AG04449 (cell line): ENCODE measurements around the gene AJAP1.

ENCODE experiments used
- CTCF ChIA-PET: fragments of 350-600 bp; formaldehyde crosslinking; extraction: SDS; loops from one replicate; lab custom pipeline; 2021; ENCODE audit warnings: antibody characterized with exemption; lab: Yijun Ruan, JAX
- POLR2A ChIA-PET: fragments of 400-600, 350-600 bp; formaldehyde crosslinking; extraction: SDS; loops from one replicate; lab custom pipeline; 2020; ENCODE audit warnings: antibody characterized with exemption, inconsistent platforms; lab: Yijun Ruan, JAX
- DNase-seq: peaks from one replicate; pipeline ENCODE4 v3.0.0-alpha.2; 2010; ENCODE audit warnings: low read depth, low spot score
- H3K4me3 ChIP-seq: 2 replicates; pipeline ENCODE4 v1.5.1; 2011; ENCODE audit warnings: low read depth, mild to moderate bottlenecking, control low read depth, low read length
- TF ChIP-seq, protein P1 (sequence below): IDR thresholded peaks from one replicate; pipeline ENCODE4 v1.5.1; 2011; ENCODE audit warnings: mild to moderate bottlenecking, moderate library complexity, low read length, control low read depth, inconsistent platforms; ENCODE audit not compliant: insufficient read depth; ENCODE audit errors: missing control alignments

The AJAP1 gene

DNA sequence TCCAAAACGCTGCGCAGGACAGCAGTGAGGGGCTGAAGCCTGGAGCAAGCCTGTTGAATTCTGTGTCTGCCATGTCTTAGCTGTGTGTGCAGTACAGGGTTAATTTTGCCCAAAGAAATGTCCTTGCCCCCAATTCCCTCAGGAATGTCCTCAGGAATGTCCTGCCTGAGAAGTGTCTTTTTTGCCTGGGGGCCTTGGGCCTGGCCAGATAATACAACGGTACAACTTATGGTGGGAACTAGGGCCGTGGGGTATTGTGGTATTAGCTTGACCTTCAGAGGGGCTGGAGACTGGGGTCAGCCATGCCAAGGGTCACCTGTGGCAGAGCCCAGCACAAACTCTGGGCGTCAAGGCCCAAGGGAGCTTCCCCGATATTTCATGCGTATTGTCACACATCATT is 107.7 kb downstream of the AJAP1 start:
- POLR2A ChIA-PET, result no interaction called here
- H3K4me3 ChIP-seq, result no peak overlapping the region
- DNase-seq, result no peak
- CTCF ChIA-PET, result no interaction called here
- TF ChIP-seq, protein P1, sequence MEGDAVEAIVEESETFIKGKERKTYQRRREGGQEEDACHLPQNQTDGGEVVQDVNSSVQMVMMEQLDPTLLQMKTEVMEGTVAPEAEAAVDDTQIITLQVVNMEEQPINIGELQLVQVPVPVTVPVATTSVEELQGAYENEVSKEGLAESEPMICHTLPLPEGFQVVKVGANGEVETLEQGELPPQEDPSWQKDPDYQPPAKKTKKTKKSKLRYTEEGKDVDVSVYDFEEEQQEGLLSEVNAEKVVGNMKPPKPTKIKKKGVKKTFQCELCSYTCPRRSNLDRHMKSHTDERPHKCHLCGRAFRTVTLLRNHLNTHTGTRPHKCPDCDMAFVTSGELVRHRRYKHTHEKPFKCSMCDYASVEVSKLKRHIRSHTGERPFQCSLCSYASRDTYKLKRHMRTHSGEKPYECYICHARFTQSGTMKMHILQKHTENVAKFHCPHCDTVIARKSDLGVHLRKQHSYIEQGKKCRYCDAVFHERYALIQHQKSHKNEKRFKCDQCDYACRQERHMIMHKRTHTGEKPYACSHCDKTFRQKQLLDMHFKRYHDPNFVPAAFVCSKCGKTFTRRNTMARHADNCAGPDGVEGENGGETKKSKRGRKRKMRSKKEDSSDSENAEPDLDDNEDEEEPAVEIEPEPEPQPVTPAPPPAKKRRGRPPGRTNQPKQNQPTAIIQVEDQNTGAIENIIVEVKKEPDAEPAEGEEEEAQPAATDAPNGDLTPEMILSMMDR, result no peak

DNA sequence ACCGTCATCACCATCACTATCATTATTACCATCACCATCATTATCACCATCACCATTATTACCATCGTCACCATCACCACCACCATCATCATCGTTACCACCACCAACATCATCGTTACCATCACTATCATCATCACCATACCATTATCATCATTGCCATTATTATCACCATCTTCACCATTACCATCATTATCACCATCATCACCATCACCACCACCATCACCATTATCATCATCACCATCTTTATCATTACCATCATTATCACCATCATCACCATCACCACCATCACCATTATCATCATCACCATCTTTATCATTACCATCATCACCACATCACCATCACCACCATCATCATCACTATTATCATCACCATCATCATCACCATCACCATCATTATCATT is 112.9 kb downstream of the AJAP1 start:
- ChIA-PET POLR2A (no interaction called here), CTCF (no interaction called here)
- DNase-seq, result no peak
- TF ChIP-seq, protein P1, result no peak
- no peak overlapping the region for H3K4me3 ChIP-seq

DNA sequence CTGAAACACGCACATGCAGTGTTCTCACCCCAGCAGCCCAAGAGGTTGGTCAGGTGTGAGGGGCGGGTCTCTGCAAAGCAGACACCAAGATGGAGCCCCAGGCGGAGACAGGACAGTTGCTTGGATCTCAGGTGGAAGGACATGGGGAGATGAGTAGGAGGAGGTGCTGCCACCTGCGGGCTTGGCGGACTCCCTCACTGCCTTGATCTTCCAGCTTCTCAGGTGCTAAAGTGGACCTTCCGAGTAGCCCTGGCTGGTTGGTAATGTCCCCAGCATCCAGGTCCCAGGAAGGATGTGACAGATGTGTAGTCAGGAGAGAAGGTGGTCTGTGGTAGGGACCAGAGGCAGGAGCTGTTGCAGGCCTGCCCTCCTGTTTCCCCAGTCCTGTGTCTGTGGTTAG is 114.1 kb downstream of the AJAP1 start:
- DNase-seq, result no peak
- TF ChIP-seq, protein P1, result no peak
- no peak overlapping the region for H3K4me3 ChIP-seq
- CTCF ChIA-PET, result no interaction called here
- POLR2A ChIA-PET, result no interaction called here

DNA sequence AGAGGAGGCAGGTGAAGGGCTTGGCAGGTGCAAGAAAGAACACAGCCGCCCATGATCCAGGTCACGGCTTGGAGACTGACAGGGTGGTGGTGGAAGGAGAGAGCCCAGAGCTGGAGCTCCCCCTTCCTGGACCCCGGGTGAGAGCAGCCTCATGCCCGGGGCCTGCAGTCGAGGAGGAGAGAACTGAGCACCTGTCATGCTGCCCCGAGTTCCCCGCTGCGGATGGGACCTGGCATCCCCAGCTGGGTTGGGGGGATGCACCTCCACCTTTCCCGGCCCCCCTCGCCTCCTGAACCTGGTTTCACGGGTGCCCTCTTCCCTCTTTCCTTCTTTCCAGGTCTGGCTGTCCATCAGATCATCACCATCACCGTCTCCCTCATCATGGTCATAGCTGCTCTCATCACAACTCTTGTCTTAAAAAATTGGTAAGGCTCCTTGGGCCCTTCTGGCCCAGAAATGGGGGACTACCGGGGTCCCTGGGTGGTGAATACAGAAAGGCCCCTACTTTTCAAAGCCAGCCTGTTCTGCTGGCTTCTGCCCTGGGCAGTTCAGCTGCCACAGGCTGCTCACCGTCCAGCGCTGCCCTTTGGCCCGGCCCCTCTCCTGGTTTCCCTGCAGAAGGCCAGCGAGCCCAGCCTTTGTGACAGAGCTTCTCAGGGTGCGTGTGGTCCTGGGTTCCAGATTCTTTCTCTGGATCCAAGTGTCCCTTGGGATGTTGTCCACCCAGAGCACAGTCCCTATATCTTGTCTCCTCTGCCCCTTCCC is 115.3 kb downstream of the AJAP1 start:
- TF ChIP-seq, protein P1, result no peak
- no peak overlapping the region for H3K4me3 ChIP-seq
- ChIA-PET POLR2A (no interaction called here), CTCF (no interaction called here)
- DNase-seq, result no peak

DNA sequence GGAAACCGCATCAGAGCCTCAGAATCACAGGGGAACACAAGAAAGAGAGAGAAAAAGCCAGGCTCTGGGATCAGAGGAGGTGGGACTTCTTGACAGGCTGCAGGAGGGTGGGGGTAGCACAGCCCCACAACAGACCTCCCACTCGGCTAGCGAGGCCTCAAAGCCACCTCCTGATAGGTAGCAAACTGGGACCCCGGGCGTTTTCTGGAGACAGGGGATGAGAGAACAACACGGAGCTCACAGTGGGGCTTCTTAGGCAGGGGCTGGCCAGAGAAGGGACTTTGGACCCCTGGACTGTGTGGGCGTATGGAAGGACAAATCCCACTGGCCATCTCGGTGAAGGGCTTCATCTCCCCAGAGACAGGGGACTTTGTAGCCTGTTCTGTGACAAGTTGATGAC is 116.3 kb downstream of the AJAP1 start:
- POLR2A ChIA-PET, result no interaction called here
- CTCF ChIA-PET, result no interaction called here
- H3K4me3 ChIP-seq, result no peak overlapping the region
- DNase-seq, result no peak
- TF ChIP-seq, protein P1, result no peak

DNA sequence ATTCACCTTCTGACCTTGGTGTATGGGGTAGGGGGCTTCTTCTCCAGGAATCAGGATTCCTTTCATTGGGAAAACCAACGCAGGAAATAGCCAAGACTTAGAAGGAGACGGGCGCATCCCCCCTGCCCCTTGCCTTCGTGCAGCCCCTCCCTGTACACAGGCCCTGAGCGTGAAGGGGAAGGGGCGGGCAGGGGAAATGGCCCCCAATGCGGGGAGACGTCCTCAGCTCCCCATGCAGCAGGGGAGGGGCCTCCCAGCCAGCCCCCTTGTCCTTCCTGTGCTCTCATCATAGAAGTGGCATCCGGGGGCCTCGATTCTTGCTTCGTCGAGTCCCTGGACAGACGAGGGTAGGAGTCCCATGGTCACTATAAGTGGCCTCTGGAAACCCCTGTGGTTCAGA is 116.9 kb downstream of the AJAP1 start:
- POLR2A ChIA-PET, result no interaction called here
- CTCF ChIA-PET, result no interaction called here
- DNase-seq, result no peak
- no peak overlapping the region for H3K4me3 ChIP-seq
- TF ChIP-seq, protein P1, result no peak
